ACC112 (cell line): Measurements from ENCODE around the gene C17orf114.

ENCODE experiments used
- H2AFZ ChIP-seq: fragments of 200-600 bp; sonication (generic); one replicate; pipeline ENCODE4 v1.6.0; 2017; ENCODE audit warnings: antibody characterized with exemption, low read length; ENCODE audit not compliant: unreplicated experiment
- H3K27ac ChIP-seq: fragments of 200-600 bp; sonication (generic); 2 replicates; pipeline ENCODE4 v1.5.1; 2014; ENCODE audit warnings: low read depth, mild to moderate bottlenecking, antibody characterized with exemption, low read length, moderate library complexity
- H3K27me3 ChIP-seq: fragments of 200-600 bp; sonication (generic); 2 replicates; pipeline ENCODE4 v1.6.1; 2014; ENCODE audit warnings: mild to moderate bottlenecking, antibody characterized with exemption, low read length, moderate library complexity, mixed read lengths; ENCODE audit not compliant: insufficient read depth
- H3K36me3 ChIP-seq: fragments of 200-600 bp; sonication (generic); 2 replicates; pipeline ENCODE4 v1.6.1; 2016; ENCODE audit warnings: mild to moderate bottlenecking, antibody characterized with exemption, low read length, moderate library complexity, mixed read lengths; ENCODE audit not compliant: insufficient read depth
- H3K4me1 ChIP-seq: fragments of 200-600 bp; sonication (generic); one replicate; pipeline ENCODE4 v1.6.1; 2016; ENCODE audit warnings: low read length, mixed read lengths; ENCODE audit not compliant: insufficient read depth, unreplicated experiment, control insufficient read depth
- H3K4me3 ChIP-seq: fragments of 200-600 bp; sonication (generic); 2 replicates; pipeline ENCODE4 v1.5.1; 2014; ENCODE audit warnings: mild to moderate bottlenecking, low read depth, low read length
- H3K79me2 ChIP-seq: fragments of 200-600 bp; sonication (generic); one replicate; pipeline ENCODE4 v1.6.0; 2016; ENCODE audit warnings: low read length; ENCODE audit not compliant: control insufficient read depth, unreplicated experiment, insufficient read depth

Gene C17orf114

DNA sequence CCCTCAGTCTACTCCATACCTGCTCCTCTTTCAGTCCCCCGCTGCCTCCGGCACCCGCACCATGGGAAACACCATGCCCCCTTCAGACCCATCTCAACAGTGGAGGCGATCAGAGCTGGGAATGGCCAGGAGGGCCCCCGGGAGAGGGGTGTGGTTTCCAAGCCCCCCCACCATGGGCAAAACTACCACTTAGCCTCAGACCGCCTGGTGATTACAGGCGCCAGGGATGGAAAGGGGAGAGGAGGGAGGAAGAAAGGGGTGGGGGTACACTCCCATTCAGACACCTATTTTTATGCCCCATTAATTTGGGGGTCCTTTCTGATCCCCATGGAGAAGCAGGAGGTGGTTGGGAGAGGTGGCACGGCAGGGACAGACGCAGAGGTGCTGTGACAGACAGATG, at the start of gene C17orf114:
C17orf114 (minus strand) TSS at position 101 of the 400 bp plus-strand sequence.
- H3K79me2 ChIP-seq, result peaks cover 4% of the 10 kb centered on the region
- H3K27me3 ChIP-seq, result no peaks in the 10 kb centered on the region
- no peaks in the 10 kb centered on the region for H3K4me1 ChIP-seq
- no peak within 1 kb of the TSS for H3K27ac ChIP-seq
- H3K36me3 ChIP-seq, result no peaks in the 10 kb centered on the region
- H2AFZ ChIP-seq, result no peak within 1 kb of the TSS
- no peak within 1 kb of the TSS for H3K4me3 ChIP-seq

GRCh38 chr17:4851084-4851483, 49.0 kb upstream of the C17orf114 start:
- Histone ChIP-seq H2AFZ (no peak overlapping the region), H3K27me3 (no peaks in the 10 kb centered on the region), H3K36me3 (no peaks in the 10 kb centered on the region), H3K79me2 (peaks cover 34% of the 10 kb centered on the region), H3K4me3 (no peak overlapping the region), H3K4me1 (peaks cover 12% of the 10 kb centered on the region), H3K27ac (no peak overlapping the region)

DNA sequence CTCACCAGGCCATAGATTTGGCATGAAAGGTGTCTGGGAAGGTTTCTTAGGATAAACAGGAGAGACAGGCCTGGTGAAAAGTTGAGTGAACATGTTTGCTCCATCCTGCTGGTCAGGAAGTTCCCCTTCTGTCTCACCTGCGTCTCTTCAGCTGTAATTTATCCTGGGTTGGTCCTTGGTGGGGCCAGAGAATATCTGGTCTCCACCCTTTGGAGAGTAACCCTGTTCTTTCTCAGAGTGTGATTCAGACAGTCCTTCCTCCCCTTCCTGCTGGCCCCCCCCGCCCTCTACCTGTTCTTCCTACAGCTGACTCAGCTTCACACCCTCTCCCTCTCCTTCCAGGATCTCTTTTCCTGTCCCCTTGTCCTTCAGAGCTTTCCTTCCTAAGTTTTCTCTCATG, 48.1 kb upstream of the C17orf114 start:
- H3K36me3 ChIP-seq, result no peaks in the 10 kb centered on the region
- no peak overlapping the region for H2AFZ ChIP-seq
- no peak overlapping the region for H3K27ac ChIP-seq
- H3K79me2 ChIP-seq, result peaks cover 38% of the 10 kb centered on the region
- no peaks in the 10 kb centered on the region for H3K27me3 ChIP-seq
- peaks cover 12% of the 10 kb centered on the region for H3K4me1 ChIP-seq
- H3K4me3 ChIP-seq, result no peak overlapping the region

- H2AFZ ChIP-seq, result no peak overlapping the region
- H3K27me3 ChIP-seq, result no peaks in the 10 kb centered on the region
- peaks cover 12% of the 10 kb centered on the region for H3K4me1 ChIP-seq
- no peaks in the 10 kb centered on the region for H3K36me3 ChIP-seq
- peaks cover 42% of the 10 kb centered on the region for H3K79me2 ChIP-seq
- no peak overlapping the region for H3K27ac ChIP-seq
- no peak overlapping the region for H3K4me3 ChIP-seq
Measured at GRCh38 chr17:4849011-4849536, 46.9 kb upstream of the C17orf114 start.

DNA sequence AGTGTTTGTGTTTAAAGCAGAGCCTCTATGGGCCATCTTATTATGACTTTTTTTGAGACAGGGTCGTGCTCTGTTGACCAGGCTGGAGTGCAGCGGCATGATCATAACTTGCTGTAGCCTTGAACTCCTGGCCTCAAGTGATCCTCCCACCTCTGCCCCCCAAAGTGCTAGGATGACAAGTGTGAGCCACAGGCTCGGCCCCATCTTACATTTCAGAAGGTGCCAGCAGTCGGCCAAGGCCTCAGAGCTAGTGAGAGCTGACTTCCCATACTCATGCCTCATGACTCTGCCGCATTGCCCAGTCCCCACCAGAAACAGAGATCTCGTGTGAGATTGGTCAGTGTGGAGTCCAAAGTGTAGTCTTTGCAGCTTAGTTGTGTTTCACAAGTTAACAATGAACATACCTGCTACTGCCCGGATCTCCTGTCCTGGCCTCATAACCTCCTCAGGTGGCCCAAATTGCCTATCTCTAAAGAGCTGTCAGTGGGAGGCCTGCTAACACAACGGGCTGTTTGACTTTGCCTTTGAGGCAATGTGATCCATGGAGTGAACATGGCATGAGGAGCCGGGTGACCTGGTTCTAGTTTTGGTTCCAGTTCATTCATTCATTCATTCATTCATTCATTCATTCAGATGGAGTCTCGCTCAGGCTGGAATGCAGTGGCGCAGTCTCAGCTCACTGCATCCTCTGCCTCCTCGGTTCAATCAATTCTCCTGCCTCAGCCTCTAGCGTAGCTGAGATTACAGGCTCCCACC, 44.7 kb upstream of the C17orf114 start:
- no peaks in the 10 kb centered on the region for H3K27me3 ChIP-seq
- H2AFZ ChIP-seq, result no peak overlapping the region
- peaks cover 6% of the 10 kb centered on the region for H3K4me1 ChIP-seq
- peaks cover 50% of the 10 kb centered on the region for H3K79me2 ChIP-seq
- H3K4me3 ChIP-seq, result no peak overlapping the region
- no peak overlapping the region for H3K27ac ChIP-seq
- H3K36me3 ChIP-seq, result no peaks in the 10 kb centered on the region

DNA sequence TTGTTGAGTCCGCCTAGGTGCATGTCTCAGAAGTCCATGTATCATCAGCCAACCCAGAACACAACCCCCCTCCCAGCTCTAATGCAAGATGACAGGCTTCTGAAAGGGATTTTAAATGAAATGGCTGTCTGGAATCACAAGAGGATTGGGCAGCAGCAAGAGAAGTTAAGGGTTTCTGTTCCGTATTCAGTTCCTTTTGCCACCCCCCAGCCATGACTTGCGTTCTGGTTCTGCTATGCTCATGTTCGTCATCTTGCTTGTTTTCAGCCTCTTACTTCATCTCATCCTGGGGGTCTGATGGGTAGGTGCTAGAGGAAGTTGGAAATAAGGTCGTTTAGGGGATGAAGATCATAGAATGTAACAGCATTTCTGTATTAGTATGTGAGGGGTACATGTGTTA, 43.0 kb upstream of the C17orf114 start:
- Histone ChIP-seq H2AFZ (no peak overlapping the region), H3K79me2 (peaks cover 64% of the 10 kb centered on the region), H3K36me3 (no peaks in the 10 kb centered on the region), H3K27me3 (no peaks in the 10 kb centered on the region), H3K4me1 (peaks cover 8% of the 10 kb centered on the region), H3K27ac (no peak overlapping the region), H3K4me3 (no peak overlapping the region)

DNA sequence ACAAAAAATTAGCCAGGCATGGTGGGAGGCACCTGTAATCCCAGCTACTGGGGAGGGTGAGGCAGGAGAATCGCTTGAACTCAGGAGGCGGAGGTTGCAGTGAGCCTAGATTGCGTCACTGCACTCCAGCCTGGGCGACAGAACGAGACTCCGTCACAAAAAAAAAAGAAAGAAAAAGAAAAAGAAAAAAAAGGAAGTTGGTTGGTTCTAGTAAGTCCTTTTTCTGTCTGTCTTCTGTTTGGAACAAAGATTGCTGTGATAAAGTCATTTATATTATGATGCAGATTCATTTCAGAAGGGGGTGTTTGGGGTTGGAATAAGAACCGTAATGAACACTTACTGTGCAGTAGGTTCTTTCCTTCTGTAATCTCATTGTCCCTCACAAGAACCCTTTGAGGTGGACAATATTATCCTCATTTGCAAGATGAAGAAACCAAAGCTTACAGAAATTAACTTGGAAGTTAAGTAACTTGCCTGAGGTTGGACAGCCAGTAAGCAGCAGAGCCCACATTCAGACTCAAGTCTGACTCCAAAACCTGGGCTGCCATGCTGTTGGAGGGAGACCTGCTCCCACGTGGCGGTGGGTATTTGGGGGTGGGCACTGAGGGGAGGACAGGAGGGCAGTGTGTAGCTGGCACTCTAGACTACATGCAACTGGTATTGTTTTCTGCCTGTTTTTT, 41.3 kb upstream of the C17orf114 start:
- peaks cover 65% of the 10 kb centered on the region for H3K79me2 ChIP-seq
- H3K36me3 ChIP-seq, result peaks cover under 1% of the 10 kb centered on the region; the same call in 1 of the 2 replicates
- H2AFZ ChIP-seq, result no peak overlapping the region
- H3K27ac ChIP-seq, result no peak overlapping the region
- H3K4me1 ChIP-seq, result peaks cover 8% of the 10 kb centered on the region
- no peak overlapping the region for H3K4me3 ChIP-seq
- H3K27me3 ChIP-seq, result no peaks in the 10 kb centered on the region

- Histone ChIP-seq H3K27me3 (no peaks in the 10 kb centered on the region), H3K4me3 (no peak overlapping the region), H3K4me1 (peaks cover 8% of the 10 kb centered on the region), H2AFZ (no peak overlapping the region), H3K27ac (no peak overlapping the region), H3K79me2 (peaks cover 76% of the 10 kb centered on the region), H3K36me3 (peaks cover 8% of the 10 kb centered on the region; the same call in 1 of the 2 replicates)
Measured at GRCh38 chr17:4842376-4842775, 40.2 kb upstream of the C17orf114 start.

DNA sequence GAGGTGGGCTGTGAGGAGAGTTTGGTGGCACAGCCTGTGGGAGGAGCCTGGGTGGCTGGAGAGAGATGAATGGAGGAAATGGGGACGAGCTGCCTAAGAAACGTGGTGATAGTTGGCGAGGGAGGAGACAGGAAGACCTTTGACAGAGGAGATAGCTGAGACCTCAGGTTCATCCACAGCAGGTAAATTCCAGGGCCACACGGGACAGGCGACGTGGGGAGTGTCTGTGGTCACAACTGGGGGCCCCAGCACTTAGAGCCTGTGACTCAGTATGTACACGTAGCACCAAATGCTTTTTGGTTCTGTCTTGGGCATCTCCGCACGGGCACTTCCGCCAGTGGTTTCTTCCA, 38.7 kb upstream of the C17orf114 start:
- Histone ChIP-seq H3K36me3 (peaks cover 8% of the 10 kb centered on the region; the same call in 1 of the 2 replicates), H3K4me3 (no peak overlapping the region), H3K79me2 (peaks cover 75% of the 10 kb centered on the region), H3K27me3 (no peaks in the 10 kb centered on the region), H3K27ac (no peak overlapping the region), H2AFZ (no peak overlapping the region), H3K4me1 (peaks cover 9% of the 10 kb centered on the region)

- H3K4me3 ChIP-seq, result no peak overlapping the region
- peaks cover 78% of the 10 kb centered on the region for H3K79me2 ChIP-seq
- peaks cover 12% of the 10 kb centered on the region for H3K4me1 ChIP-seq
- H3K36me3 ChIP-seq, result peaks cover 8% of the 10 kb centered on the region; the same call in 1 of the 2 replicates
- no peak overlapping the region for H3K27ac ChIP-seq
- no peak overlapping the region for H2AFZ ChIP-seq
- H3K27me3 ChIP-seq, result no peaks in the 10 kb centered on the region
Measured at GRCh38 chr17:4839965-4840892, 38.1 kb upstream of the C17orf114 start.
